ENCODE measurements around the gene ADAM33. TPM values are rescaled to one million over a fixed set of nuclear protein-coding genes. Genes with fewer than 3 reads are reported as not detected.

Gene ADAM33
- total and polyA plus RNA-seq, 2 experiments from 2014 or later = 2.8 to 6.0 TPM

GRCh38 chr20:3674447-3674846, 7.4 kb downstream of the ADAM33 start:
- H3K27me3 Mint-ChIP-seq (ENCODE audit: insufficient read depth, low read depth, poor library complexity) = peaks cover 32% of the 10 kb centered on the region
- H3K27ac Mint-ChIP-seq = no peak overlapping the region
- DNase-seq (ENCODE audit: low spot score) = no peak

More at GRCh38 chr20:3674447-3674846, 7.4 kb downstream of the ADAM33 start:
- no peak overlapping the region for H3K4me2 ChIP-seq
- H3K79me2 ChIP-seq (replicated peaks; ENCODE audit: insufficient read depth) = no peaks in the 10 kb centered on the region
- TF ChIP-seq CREB1 (CRISPR knock-in tag; IDR thresholded peaks at IDR 0.05; ENCODE audit: low read depth) = no peak
- TF ChIP-seq REST (IDR thresholded peaks at IDR 0.05; ENCODE audit: unreplicated experiment) = no peak
- TF ChIP-seq ZNF114 (CRISPR knock-in tag; IDR thresholded peaks at IDR 0.05) = no peak
- TF ChIP-seq EZH2 (IDR thresholded peaks at IDR 0.05; ENCODE audit: low read depth, unreplicated experiment) = no peak
- no peak for TF ChIP-seq POLR2AphosphoS5 (IDR thresholded peaks at IDR 0.05; ENCODE audit: low read depth)
- no peak for TF ChIP-seq STAT1 (IDR thresholded peaks at IDR 0.05; ENCODE audit: unreplicated experiment)
- no peak for TF ChIP-seq ETS1 (IDR thresholded peaks at IDR 0.05)
- TF ChIP-seq NANOG (IDR thresholded peaks at IDR 0.05; ENCODE audit: borderline replicate concordance) = no peak
- H3K9me2 ChIP-seq (ENCODE audit: insufficient read depth) = no peaks in the 10 kb centered on the region
- ATAC-seq = no peak
- H2AFZ ChIP-seq = no peak overlapping the region
- H3K4me1 Mint-ChIP-seq = peaks cover 33% of the 10 kb centered on the region
- H4K20me1 ChIP-seq (replicated peaks; ENCODE audit: insufficient read depth) = no peaks in the 10 kb centered on the region
- no peak overlapping the region for H3K27ac ChIP-seq (ENCODE audit: low read depth)
- no peaks in the 10 kb centered on the region; the same call in 2 of the 3 replicates for H3K9me3 Mint-ChIP-seq
- peaks cover 3% of the 10 kb centered on the region; the same call in 1 of the 2 replicates for H3F3A ChIP-seq (replicated peaks; ENCODE audit: low read depth)
- no peak overlapping the region for H3K4me3 Mint-ChIP-seq
- H3K4me1 ChIP-seq (ENCODE audit: insufficient read depth) = no peaks in the 10 kb centered on the region
- H3K36me3 Mint-ChIP-seq (ENCODE audit: low read depth) = no peaks in the 10 kb centered on the region
- no peaks in the 10 kb centered on the region for H3K36me3 ChIP-seq (ENCODE audit: insufficient read depth)
- no peak overlapping the region for H3K4me3 ChIP-seq
- peaks cover 45% of the 10 kb centered on the region for H3K27me3 ChIP-seq (ENCODE audit: insufficient read depth)
